Stimulated activated CD4-positive, alpha-beta T cell treated with anti-CD3 and anti-CD28 coated beads, Interleukin-1b, Interleukin-23, amount 100 ng/mL, for 48 hours (primary cell): ENCODE results near the gene FAM216B.

Experiments
- DNase-seq: peaks from one replicate; pipeline ENCODE4 v3.0.0-alpha.2; 2020

FAM216B gene

DNA sequence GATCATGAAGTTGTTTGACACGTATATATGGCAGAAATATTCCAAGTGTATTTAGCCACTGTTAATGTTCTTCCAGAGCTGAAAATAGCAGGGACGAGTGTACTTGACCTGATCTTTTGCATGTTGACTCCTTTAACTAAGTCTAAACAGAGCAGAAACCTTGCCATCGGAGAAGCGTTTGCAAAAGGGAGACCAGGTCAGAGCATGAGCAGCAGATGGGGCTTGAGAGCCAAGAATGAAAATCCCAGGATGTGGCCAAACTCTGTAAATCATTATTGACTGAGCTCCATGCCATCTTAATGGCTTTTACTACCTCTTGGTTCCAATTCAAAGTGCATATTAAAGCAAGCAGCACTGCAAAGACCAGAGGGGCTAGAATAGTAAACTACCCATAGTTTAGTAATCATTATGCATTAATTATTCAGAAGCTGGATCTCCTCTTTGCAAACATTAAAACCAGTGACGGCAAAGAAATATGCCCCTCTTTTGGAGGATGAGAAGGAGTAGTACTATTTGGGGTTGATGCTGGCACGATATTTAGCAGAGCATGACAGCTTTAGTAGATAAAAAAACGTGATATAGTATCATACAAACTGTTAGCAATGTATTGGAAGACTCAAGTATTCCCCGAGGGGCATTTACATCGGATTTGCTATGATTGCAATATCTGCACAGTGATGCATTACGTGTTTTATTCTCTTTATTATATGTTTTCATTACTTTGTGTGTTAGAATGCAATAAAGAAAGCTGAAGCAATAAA is 55.7 kb downstream of the FAM216B start:
- no peak for DNase-seq
